Posterior cingulate gyrus (tissue), 11 donors: ENCODE data around the gene FANCD2.
A peak's percentile ranks its signal among the peaks of the same experiment; 100 is the strongest.
"Not testable (repeated sequence)": the region's sequence is repeated elsewhere in the genome, so short reads cannot be mapped to it uniquely, and the experiment has no call there.

ENCODE experiments used
- DNase-seq, 10 donors: peaks; one replicate each; pipeline versions ENCODE4 v3.0.0 to v3.0.0-alpha.2; 2020 to 2021; ENCODE audit warnings: mixed read lengths in 3 of 10
- intact Hi-C: fragments of 100-400 bp; cut with DNase I; formaldehyde crosslinking; loops from one replicate; pipeline ENCODE4 v1.15.1; 2023

The FANCD2 gene

DNA sequence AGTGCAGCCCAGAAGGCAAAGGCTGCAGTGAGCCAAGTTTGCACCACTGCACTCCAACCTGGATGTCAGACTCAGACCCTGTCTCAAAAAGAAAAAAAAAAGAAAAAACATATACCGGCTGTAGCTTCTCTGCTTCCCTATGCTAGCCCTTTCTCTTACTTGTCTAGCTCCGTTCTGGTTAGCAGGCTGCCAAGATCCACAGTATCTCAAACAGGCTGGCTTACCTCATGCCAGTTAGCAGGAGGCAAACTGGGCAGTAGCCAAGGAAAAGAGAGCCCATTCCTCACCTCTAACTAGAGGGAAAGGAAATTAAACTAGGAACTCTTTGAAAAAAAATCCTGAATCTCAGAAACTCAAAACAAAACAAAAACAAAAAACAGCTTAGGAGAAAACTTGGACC, 65.2 kb downstream of the FANCD2 start:
- intact Hi-C loops, DNase-seq: not testable (repeated sequence)

DNA sequence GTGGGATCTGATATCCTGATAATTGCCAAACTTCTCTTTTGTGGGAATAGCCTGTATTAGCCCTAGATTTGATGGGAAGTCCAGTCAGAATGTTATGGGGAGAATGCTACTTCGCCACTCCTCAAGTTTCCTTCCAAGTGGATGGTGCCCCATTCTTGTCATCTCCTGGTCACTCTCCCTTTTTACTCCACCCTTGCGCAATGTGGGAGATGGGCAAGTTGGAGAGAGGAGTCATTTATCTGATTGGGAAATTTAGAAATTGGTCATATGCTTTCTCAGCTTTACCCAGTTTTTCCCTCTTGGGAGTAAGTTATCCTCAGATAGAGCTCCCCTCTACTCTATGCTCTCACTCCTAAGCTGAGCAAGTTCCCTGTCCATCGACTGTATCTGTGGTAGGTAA, 67.4 kb downstream of the FANCD2 start:
- no peak for DNase-seq
- intact Hi-C loops, result no loop called here

DNA sequence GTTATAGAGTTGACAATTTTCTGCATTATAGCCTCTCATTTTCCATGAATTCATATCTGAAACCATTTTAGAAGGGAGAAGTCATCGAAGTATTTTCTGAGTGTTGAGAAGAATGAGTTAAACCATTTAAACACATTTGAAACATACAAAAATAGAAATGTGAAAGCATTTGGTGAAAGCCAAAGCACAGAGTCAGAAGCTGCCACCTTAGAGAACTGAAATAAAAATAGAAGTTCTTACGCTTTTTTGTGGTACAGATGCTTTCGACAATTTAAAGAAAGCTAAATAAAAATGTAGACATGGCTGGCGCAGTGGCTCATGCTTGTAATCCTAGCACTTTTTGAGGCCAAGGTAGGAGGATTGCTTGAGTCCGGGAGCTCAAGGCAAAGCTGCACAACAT, 72.8 kb downstream of the FANCD2 start:
- intact Hi-C loops, result no loop called here
- no peak for DNase-seq

DNA sequence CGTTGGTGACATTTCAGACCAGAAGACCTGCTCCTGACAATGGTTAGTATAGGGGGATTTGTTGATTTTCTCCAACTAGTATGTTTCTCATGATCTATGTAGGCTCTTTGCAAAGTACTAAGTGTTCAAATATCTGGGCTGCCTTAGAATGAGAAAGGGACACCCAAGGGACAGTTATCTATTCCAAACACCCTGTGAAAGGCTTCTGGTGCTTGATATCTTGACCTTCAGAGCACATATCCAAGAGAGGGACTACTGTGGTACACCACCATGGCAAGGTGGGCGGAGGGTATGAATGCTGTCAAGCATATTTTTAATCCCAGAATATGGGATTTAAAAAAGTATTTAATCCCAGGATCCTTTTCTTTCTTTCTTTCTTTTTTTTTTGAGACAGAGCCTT, 80.7 kb downstream of the FANCD2 start:
- DNase-seq, result no peak
- intact Hi-C loops, result no loop called here

DNA sequence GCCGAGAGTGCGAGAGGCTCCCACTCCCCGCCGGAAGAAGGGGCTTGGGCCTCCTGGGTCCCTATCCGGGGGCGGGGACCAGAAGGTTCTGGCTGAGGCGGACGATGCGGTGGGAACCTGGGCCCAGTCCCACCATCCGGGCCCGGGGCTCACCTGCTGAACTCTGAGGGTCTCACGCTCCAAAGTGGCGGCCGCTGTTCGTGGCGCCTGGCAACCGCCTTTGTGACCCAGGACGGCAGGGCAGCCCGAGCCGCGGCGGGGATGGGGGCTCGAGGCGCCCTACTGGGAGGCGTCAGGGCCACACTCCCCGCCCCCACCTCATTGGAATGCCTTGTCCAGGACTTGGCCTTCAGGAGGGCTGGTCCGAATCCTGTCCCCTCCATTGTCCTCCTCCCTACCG, 81.9 kb downstream of the FANCD2 start, which contains the start of gene FANCD2OS:
Gene FANCD2OS (minus strand): TSS at position 165 of the 400 bp plus-strand sequence. CDS start 3,481 bp downstream, outside the sequence.
- intact Hi-C loops, result no loop called here
- no peak for DNase-seq

DNA sequence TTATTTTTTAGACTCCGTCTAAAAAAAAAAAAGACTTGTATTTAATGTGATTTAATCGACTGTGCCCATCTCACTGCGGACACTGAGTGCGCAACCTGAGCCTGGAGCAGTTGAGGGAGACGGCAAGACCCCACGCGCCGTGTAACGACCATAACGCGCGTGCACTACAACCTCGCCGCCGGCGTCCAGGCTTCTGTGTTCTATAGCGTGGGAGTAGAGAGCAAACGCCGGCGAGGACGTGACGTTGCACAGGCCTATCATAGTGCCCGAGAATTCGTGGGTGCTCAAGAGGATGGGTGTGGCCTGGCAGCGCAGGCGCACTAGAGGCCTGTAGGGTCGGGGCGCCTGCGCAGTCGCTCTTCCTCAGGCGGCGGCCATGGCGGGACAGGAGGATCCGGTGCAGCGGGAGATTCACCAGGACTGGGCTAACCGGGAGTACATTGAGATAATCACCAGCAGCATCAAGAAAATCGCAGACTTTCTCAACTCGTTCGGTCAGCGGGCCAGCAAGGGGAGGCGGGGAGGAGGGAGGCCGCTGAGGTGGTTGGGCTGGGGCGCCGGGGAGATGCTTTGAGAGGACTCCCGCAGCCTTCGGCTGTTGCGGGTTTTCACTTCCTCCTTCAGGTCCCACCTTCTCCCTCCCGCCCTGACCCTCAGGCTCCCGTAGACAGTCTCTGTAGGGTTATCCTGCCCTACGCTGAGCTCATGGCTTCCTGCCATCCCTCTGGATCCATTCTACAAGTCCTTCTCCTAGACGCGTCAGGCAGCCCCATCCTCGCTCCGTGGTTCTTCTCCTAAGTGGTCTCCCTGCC, 89.3 kb downstream of the FANCD2 start, which contains the start of gene BRK1:
Gene BRK1 (plus strand): TSS at position 350 of the 812 bp plus-strand sequence. CDS start 27 bp downstream, at position 377.
- peak; percentile 85 to 99 (median 92) for DNase-seq
- intact Hi-C loops, result no loop called here

DNA sequence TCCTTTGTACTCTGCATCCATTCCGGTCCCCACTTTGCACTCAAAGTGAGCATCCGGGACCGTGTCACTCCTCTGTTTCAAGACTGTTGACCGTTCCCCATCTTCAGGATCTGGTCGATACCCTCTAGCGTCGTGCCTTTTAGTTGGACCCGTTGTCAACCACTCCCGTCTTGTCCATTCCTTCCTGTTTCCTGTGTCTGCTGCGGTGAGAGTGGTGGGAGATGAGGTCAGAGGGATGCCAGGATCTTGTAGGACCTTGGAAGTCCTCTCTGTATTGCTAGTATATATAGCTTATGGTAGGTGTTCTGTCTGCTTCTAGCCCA, 89.9 kb downstream of the FANCD2 start:
- intact Hi-C loops, result no loop called here
- no peak for DNase-seq

DNA sequence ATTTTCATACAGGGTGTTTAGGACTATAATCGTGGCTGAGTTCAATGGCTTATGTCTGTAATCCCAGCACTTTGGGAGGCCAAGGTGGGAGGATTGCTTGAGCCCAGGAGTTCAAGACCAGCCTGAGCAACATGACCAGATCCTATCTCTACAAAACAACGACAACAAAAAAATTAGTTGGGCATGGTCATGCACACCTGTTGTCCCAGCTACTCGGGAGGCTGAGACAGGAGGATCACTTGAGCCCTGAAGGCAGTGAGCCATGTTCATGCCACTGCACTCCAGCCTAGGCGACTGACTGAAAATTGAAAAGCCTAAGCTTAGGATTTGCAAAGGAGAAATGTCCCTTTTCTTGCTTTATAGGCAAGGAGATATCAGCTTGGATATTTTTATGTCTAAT, 90.7 kb downstream of the FANCD2 start:
- intact Hi-C loops, result no loop called here
- no peak for DNase-seq

DNA sequence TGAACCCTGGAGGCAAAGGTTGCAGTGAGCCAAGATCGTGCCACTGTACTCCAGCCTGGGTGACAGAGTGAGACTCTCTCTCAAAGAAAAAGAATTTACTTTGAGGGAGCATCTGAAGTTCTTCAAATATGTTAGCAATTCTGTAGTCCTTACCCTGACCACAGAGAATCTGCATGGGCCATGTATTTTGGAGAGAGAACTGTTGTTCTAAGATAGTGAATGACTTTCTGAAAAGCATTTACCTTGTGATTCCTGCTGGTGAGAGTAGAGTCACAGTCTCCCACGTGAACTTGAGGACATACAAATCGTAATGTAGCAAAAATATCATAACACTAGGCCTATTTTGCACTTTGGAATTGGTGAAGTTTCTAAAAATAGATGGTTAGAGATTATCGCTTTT, 93.1 kb downstream of the FANCD2 start:
- intact Hi-C loops, result no loop called here
- no peak for DNase-seq

DNA sequence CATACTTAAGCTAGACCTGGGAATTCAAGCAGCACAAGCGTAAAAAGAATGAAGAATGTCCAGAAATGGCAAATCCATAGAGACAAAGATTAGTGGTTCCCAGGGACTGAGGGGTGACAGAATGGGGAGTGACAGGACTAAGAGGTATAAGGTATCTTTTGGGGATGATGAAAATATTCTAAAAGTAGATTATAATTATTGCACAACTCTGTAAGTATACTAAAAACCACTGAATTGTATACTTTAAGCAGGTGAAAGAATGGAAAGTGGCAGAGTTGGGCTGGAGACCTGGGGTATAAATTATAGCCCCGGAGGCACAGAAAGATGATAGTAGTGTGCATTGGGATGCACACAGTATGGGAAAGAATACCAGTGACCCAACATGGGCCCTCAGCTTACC, 94.8 kb downstream of the FANCD2 start:
- intact Hi-C loops, result no loop called here
- DNase-seq, result no peak

DNA sequence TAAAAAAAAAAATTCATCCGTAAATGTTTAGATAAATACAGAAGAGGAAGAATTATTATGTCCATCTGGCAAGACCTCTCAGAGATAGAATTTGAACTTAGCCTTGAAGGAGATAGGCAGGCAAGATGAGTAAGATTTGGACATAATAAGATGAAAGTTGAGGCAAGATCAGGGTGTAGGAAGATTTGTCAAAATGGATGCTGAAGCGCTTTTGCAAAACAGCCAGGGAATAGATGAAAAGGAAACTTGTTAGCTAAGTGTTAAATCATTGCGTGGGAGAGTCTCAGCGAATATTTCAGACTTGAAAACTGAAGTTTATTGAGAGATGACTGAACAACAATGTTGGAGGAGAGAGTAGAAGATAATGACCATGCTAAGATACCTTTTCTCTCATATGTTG, 96.5 kb downstream of the FANCD2 start:
- no peak for DNase-seq
- intact Hi-C loops, result no loop called here

DNA sequence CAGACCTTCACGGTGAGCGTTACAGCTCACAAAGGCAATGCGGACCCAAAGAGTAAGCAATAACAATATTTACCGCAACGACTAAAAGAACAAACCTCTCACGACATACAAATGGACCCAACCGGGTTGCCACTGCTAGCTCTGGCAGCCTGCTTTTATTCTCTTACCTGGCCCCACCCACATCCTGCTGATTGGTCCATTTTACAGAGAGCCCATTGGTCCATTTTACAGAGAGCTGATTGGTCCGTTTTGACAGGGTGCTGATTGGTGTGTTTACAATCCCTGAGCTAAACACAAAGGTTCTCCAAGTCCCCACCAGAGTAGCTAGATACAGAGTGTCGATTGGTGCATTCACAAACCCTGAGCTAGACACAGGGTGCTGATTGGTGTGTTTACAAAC, 109.6 kb downstream of the FANCD2 start:
- intact Hi-C loops, DNase-seq: not testable (repeated sequence)

DNA sequence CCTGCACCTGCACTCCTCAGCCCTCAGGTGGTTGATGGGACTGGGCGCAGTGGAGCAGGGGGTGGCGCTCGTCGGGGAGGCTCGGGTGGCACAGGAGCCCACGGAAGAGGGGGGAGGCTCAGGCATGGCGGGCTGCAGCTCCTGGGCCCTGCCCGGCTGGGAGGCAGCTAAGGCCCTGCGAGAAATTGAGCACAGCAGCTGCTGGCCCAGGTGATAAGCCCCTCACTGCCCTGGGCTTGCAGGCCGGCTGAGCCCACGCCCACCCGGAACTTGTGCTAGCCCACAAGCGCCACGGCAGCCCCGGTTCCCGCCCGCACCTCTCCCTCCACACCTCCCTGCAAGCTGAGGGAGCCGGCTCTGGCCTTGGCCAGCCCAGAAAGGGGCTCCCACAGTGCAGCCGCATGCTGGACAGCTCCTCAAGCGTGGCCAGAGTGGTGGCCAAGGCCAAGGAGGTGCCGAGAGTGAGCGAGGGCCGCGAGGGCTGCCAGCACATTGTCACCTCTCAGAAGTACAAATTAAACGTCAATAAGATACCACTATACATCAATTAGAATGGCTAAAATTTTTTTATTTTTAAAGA, 110.3 kb downstream of the FANCD2 start:
- intact Hi-C loops, result no loop called here
- no peak for DNase-seq

DNA sequence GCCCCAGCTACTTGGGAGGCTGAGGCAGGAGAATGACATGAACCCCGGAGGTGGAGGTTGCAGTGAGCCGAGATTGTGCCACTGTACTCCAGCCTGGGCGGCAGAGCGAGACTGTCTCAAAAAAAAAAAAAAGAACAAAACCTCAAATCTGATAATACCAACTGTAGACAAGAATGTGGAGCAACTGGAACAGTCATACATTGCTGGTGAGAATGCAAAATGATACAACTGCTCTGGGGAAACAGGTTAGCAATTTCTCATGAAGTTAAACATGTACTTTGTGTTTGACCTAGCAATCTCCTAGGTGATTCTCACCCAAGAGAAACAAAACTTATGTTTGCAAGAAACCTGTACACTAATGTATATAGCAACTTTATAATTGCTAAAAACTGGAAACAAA, 110.9 kb downstream of the FANCD2 start:
- no peak for DNase-seq
- intact Hi-C loops, result no loop called here

DNA sequence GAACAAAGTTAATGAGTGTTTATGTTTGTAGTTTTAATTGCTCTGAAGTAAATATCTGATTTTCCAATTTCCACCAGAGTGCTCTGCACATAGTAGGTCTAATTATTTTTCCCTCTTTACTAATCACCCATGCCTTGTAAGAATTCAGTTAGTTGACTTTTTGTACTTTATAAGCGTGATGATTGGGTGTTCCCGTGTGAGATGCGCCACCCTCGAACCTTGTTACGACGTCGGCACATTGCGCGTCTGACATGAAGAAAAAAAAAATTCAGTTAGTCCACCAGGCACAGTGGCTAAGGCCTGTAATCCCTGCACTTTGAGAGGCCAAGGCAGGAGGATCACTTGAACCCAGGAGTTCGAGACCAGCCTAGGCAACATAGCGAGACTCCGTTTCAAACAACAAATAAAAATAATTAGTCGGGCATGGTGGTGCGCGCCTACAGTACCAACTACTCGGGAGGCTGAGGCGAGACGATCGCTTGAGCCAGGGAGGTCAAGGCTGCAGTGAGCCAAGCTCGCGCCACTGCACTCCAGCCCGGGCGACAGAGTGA, 114.8 kb downstream of the FANCD2 start:
- intact Hi-C loops, result no loop called here
- DNase-seq, result no peak

DNA sequence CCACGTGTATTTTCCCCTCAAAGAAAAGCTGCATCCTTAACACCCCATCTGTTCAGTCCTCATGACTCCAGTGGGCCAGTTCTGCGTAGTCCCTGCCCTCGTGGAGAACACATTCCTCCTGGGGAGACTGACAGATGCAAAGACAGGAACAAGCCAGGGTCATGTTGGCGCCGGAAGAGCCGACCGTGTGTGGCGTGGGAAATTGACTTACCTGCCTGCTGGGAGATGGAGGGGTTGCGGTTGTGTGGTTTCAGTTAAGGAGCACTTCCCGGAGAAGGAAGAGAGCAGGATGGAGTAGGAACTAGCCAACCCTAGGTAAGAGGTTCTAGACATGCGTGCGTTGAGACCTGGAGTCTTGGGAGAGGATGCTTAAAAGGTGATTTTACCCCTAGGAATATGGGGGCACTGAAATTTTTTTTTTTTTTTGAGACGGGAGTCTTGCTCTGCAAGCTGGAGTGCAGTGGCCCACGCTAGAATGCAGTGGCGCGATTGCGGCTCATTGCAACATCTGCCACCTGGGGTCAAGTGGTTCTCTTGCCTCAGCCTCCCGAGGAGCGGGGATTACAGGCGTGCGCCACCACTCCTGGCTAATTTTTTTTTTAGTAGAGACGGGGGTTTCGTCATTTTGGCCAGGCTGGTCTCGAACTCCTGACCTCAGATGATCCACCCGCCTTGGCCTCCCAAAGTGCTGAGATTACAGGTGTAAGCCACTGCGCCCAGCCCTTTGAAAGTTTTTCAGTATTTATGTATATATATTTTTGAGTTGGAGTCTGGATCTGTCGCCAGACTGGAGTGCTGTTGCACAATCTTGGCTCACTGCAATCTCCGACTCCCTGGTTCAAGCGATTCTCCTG, 116.7 kb downstream of the FANCD2 start:
- no peak for DNase-seq

DNA sequence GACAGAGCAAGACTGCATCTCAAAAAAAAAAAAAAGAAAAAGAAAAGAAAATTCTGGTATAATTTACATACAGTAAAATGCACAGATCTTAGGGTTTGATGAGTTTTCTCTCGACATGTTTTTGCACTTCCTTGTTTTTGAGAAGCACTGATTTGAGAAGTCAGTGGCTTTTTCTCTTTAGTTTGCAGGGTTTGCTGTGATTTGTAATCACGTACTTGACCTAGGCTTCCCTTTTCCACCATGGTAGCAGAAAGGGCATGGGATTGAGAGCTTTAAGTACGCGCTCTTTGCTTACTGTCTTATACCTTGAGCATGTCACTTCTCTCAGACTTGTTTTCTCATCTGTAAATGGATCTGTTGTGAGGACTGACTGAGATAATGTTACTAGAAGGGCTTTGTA, 119.4 kb downstream of the FANCD2 start:
- intact Hi-C loops, result no loop called here
- no peak for DNase-seq

More for the DNA sequence above, 116.7 kb downstream of the FANCD2 start:
- intact Hi-C loops, result no loop called here

DNA sequence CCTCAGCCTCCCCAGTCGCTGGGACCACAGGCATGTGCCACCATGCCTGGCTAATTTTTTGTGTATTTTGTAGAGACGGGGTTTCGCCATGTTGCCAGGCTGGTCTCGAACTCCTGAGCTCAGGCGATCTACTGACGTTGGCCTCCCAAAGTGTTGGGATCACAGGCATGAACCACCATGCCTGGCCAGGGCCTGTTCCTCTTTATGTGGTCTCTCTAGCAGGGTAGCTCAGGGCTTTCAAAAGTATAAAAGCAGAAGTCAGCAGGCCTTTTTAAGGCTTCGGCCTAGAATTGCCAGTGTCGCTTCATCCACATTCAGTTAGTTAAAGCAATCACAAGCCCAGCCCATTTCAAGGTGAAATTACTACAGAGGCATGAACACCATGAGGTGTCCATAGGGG, 123.0 kb downstream of the FANCD2 start:
- DNase-seq, result no peak
- intact Hi-C loops, result no loop called here

DNA sequence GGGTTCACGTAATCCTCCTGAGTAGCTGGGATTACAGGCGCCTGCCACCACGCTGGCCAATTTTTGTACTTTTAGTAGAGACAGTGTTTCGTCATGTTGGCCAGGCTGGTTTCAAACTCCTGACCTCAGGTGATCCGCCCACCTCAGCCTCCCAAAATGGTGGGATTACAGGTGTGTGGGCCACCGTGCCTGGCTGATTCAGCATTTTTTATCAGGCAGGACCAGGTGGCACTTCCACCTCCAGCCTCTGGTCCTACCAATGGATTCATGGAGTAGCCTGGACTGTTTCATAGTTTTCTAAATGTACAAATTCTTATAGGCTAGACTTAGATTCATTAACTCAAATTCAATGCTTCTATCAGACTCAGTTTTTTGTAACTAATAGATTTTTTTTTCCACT, 124.8 kb downstream of the FANCD2 start:
- intact Hi-C loops, result no loop called here
- no peak for DNase-seq
